ENCODE measurements around the gene PHLDB2. TPM values are rescaled to one million over a fixed set of nuclear protein-coding genes. Genes with fewer than 3 reads are reported as not detected.

Gene PHLDB2
- total and polyA plus RNA-seq, 2 of the 13 experiments (the other 11 are each of a cell fraction or from before 2014, with no cell fraction given): 8.4 to 23.6 TPM

GRCh38 chr3:111813979-111814378 is 45.1 kb upstream of the PHLDB2 start:
- Histone ChIP-seq H3K36me3 (replicated peaks in 1 of 2; ENCODE audit: control insufficient read depth in 1 of 2, insufficient read depth in 2 of 2, low read length in 2 of 2) (no peaks in the 10 kb centered on the region; a peak in 1 of 5 replicates), H3K4me2 (ENCODE audit: low read depth, low read length) (no peak overlapping the region), H3K9ac (ENCODE audit: insufficient read depth, low read depth, low read length) (no peak overlapping the region), H3K9me3 (ENCODE audit: low read length) (peaks cover 11% of the 10 kb centered on the region; the same call in 1 of the 2 replicates), H3K4me3 (replicated peaks in 1 of 3; ENCODE audit: insufficient read depth in 1 of 3, low read depth in 2 of 3, low read length in 3 of 3) (no peak overlapping the region), H4K20me1 (ENCODE audit: insufficient read depth, low read length) (no peaks in the 10 kb centered on the region; the same call in 1 of the 2 replicates), H2AFZ (ENCODE audit: low read length) (no peak overlapping the region), H3K79me2 (ENCODE audit: insufficient read depth, low read length) (no peaks in the 10 kb centered on the region), H3K4me1 (ENCODE audit: insufficient read depth, low read length) (peaks cover 14% of the 10 kb centered on the region), H3K27ac (ENCODE audit: extremely low read length, insufficient read depth, low read length) (no peak overlapping the region), H3K27me3 (ENCODE audit: control insufficient read depth in 1 of 2, insufficient read depth in 2 of 2, low read length in 2 of 2) (no peaks in the 10 kb centered on the region)
- DNase-seq (ENCODE audit: low spot score) (no peak), FAIRE-seq (no peak), ATAC-seq (no peak)
- 100% methylated on average over 1 of the region's 1 CpG for WGBS (ENCODE audit: low lambda C conversion rate)
- intact Hi-C loops (cut with micrococcal nuclease; ENCODE audit: unreplicated experiment): no loop called here
- POLR2A ChIA-PET: no interaction called here
- BruUV-seq (replicated peaks): no TSS peak
- in situ Hi-C loops (cut with HindIII; ENCODE audit: extremely low pct_ligation_motif_present, low pct_unique_long_range_greater_than_20kb): no loop called here
- CTCF ChIA-PET (ENCODE audit: low intra/inter-chr PET ratio, low total read pairs): no interaction called here
- TF ChIP-seq HNRNPUL1 (IDR thresholded peaks at IDR 0.05; ENCODE audit: low read depth, low read length) (no peak), ZSCAN30 (CRISPR knock-in tag; IDR thresholded peaks at IDR 0.05) (no peak), DDIT3 (CRISPR knock-in tag; IDR thresholded peaks at IDR 0.05) (no peak), GPN1 (CRISPR knock-in tag; IDR thresholded peaks at IDR 0.05; ENCODE audit: borderline replicate concordance) (no peak), PAX8 (CRISPR knock-in tag; IDR thresholded peaks at IDR 0.05; ENCODE audit: borderline replicate concordance) (no peak), MAZ (IDR thresholded peaks at IDR 0.05; ENCODE audit: borderline replicate concordance, low read depth, low read length) (no peak), MAZ (CRISPR knock-in tag; IDR thresholded peaks at IDR 0.05; ENCODE audit: low read depth) (no peak), ZNF260 (CRISPR knock-in tag; IDR thresholded peaks at IDR 0.05; ENCODE audit: borderline replicate concordance, low read depth) (no peak), NAIF1 (CRISPR knock-in tag; IDR thresholded peaks at IDR 0.05; ENCODE audit: borderline replicate concordance) (no peak), RFX3 (CRISPR knock-in tag; IDR thresholded peaks at IDR 0.05) (no peak), KIAA2018 (CRISPR knock-in tag; IDR thresholded peaks at IDR 0.05; ENCODE audit: borderline replicate concordance) (no peak)
